ENCODE results near the gene GSTA2. TPM values are rescaled to one million over a fixed set of nuclear protein-coding genes. Genes with fewer than 3 reads are reported as not detected.

The GSTA2 gene
- total and polyA plus RNA-seq, 2 of the 13 experiments (the other 11 are each of a cell fraction or from before 2014, with no cell fraction given) = 0.75 to 13.7 TPM

- TF ChIP-seq ZNF646 (CRISPR knock-in tag; IDR thresholded peaks at IDR 0.05) = no peak
- TF ChIP-seq RORA (CRISPR knock-in tag; IDR thresholded peaks at IDR 0.05) = no peak
- no peak for TF ChIP-seq MZF1 (CRISPR knock-in tag; IDR thresholded peaks at IDR 0.05; ENCODE audit: borderline replicate concordance)
- no peak for TF ChIP-seq ZNF251 (CRISPR knock-in tag; IDR thresholded peaks at IDR 0.05)
- no peak for TF ChIP-seq FOXP1 (IDR thresholded peaks at IDR 0.05)
- TF ChIP-seq FOXP1 (CRISPR knock-in tag; IDR thresholded peaks at IDR 0.05) = peak; percentile 65; the same call in 1 of the 2 replicates
- TF ChIP-seq ZNF510 (CRISPR knock-in tag; IDR thresholded peaks at IDR 0.05; ENCODE audit: low read depth) = no peak
- no peak for TF ChIP-seq ZNF10 (CRISPR knock-in tag; IDR thresholded peaks at IDR 0.05; ENCODE audit: borderline replicate concordance, low read depth)
- TF ChIP-seq ZNF431 (CRISPR knock-in tag; IDR thresholded peaks at IDR 0.05; ENCODE audit: borderline replicate concordance, low read depth) = no peak
- no peak for TF ChIP-seq ETV5 (CRISPR knock-in tag; IDR thresholded peaks at IDR 0.05; ENCODE audit: borderline replicate concordance)
- no peak for TF ChIP-seq YEATS2 (CRISPR knock-in tag; IDR thresholded peaks at IDR 0.05; ENCODE audit: borderline replicate concordance)
- no peak for TF ChIP-seq LCORL (IDR thresholded peaks at IDR 0.05)
- no peak for TF ChIP-seq LCORL (CRISPR knock-in tag; IDR thresholded peaks at IDR 0.05)
- no peak for TF ChIP-seq JARID2 (CRISPR knock-in tag; IDR thresholded peaks at IDR 0.05; ENCODE audit: insufficient replicate concordance)
- TF ChIP-seq CENPBD1 (CRISPR knock-in tag; IDR thresholded peaks at IDR 0.05; ENCODE audit: borderline replicate concordance, low read depth) = no peak
- no peak for TF ChIP-seq ZNF18 (CRISPR knock-in tag; IDR thresholded peaks at IDR 0.05; ENCODE audit: insufficient replicate concordance)
- no peak for TF ChIP-seq ZNF513 (CRISPR knock-in tag; conservative IDR thresholded peaks at IDR 0.05)
- no peak for TF ChIP-seq SNAPC5 (CRISPR knock-in tag; IDR thresholded peaks at IDR 0.05; ENCODE audit: borderline replicate concordance)
- no peak for TF ChIP-seq NBN (conservative IDR thresholded peaks at IDR 0.05)
- no peak for TF ChIP-seq ZNF496 (CRISPR knock-in tag; IDR thresholded peaks at IDR 0.05; ENCODE audit: insufficient replicate concordance)
- no peak for TF ChIP-seq ZNF432 (CRISPR knock-in tag; IDR thresholded peaks at IDR 0.05; ENCODE audit: borderline replicate concordance)
- no peak for TF ChIP-seq ZNF3 (CRISPR knock-in tag; IDR thresholded peaks at IDR 0.05)
These were observed 17.5 kb downstream of the GSTA2 start (continued) for GRCh38 chr6:52745764-52746201.
